HG02870 (cell line): ENCODE data around the gene FBLN2.

Experiments used
- ATAC-seq: cut with Tn5 transposase; IDR thresholded peaks from one replicate; pipeline ENCODE4 v1.9.1; 2021; ENCODE audit warnings: mild to moderate bottlenecking, moderate library complexity; ENCODE audit not compliant: unreplicated experiment

FBLN2 gene

GRCh38 chr3:13636874-13637273, 87.9 kb downstream of the FBLN2 start:
- no peak for ATAC-seq

- no peak for ATAC-seq
Measured at GRCh38 chr3:13637311-13637891, 88.5 kb downstream of the FBLN2 start.

DNA sequence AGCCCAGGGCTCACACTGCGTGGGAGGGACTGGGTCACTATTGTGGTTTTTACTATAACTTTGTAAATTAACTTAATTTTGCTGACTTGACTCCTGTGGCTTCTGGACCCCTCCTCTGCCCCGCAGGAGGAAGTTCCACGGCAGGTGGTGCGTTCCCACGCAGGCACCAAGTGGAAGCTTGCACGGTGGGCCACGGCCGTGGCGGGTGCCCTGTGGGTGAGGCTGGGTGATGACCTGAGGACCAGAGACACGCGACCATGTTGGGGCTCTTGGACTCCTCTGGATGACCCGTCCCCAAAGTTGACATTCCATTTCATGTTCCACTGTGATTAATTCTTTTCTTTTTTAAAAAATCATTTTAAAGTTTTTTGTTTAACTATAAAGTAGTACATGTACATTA, 89.0 kb downstream of the FBLN2 start:
- ATAC-seq, result no peak

GRCh38 chr3:13638927-13639326, 90.0 kb downstream of the FBLN2 start:
- ATAC-seq, result no peak

- ATAC-seq, result no peak
Measured at GRCh38 chr3:13642597-13642996, 93.7 kb downstream of the FBLN2 start.

GRCh38 chr3:13644341-13645117, 95.6 kb downstream of the FBLN2 start:
- ATAC-seq, result no peak

DNA sequence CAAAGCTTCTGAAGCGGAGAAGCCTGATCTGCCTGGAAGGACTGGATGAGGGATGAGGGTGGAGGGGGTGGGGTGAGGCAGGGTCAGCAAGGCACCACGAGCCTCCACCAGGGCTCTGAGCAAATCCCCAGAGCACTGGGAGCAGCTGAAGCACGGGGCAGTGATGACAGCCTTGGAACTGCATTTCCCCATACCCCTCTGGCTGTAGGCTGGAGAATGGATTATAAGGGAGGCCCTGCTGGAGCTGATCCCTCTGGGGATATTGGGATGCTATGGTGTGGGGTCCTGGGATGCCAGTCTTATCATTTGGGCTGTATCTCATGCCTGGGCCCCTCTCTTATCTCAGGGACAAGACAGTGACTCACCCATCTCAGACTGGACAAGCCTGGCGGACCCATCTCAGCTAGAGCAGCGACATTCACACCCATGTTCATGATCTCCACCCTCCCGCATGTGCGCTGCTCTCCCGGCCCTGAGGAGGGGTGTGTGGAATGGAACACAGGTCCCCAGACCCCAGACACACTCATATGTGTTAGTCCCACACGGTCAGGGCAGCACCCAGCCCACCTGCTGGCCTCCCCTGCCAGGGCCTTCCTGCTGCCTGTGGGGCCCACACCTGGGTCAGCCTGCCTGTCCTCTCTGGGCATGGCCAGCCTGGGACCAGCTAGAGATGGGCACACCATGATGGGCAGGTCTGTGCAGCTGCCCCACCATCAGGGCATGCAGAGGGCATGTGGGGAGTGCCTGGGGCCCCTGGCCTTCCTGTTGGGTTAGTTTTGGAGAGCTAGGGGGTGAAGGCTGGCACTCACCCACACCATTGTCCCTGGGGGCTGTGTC, 97.1 kb downstream of the FBLN2 start:
- no peak for ATAC-seq

DNA sequence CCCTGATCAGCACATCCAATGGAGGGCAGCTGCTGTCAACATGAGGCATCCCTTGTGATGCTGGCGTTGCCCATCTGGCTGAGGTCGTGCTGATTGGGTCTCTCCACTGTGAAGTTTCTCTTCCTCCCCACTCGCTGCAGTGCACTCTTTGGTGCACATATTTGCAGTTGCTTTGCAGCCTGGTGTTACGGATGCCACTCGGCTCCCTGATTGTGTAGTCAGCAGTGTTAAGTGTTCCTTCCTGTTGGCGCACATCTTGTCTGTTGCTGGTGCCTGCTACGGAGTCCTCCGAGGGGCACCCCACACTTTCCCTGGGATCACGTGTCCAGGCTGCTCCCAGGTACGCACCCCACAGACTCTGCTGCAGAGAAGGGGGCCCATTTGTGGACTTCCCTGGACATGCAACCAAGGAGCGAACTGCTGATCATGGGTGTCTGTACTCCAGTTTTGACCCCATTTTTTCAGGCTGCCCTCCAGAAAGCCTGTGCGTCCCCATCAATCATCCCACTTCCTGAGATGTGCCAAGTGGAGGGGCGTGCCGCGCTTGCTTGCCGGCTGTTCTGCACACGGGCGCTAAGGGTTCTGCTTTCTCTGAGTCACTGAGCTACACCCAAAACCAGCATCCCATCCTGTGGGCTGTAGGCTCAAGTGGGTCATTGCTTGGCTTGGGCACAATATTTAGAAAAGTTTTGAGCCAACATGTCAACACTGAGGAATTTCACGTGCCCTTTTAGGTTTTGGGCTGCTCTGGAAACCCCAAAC, 98.6 kb downstream of the FBLN2 start:
- no peak for ATAC-seq

- no peak for ATAC-seq
Measured at GRCh38 chr3:13648060-13649001, 99.4 kb downstream of the FBLN2 start.

DNA sequence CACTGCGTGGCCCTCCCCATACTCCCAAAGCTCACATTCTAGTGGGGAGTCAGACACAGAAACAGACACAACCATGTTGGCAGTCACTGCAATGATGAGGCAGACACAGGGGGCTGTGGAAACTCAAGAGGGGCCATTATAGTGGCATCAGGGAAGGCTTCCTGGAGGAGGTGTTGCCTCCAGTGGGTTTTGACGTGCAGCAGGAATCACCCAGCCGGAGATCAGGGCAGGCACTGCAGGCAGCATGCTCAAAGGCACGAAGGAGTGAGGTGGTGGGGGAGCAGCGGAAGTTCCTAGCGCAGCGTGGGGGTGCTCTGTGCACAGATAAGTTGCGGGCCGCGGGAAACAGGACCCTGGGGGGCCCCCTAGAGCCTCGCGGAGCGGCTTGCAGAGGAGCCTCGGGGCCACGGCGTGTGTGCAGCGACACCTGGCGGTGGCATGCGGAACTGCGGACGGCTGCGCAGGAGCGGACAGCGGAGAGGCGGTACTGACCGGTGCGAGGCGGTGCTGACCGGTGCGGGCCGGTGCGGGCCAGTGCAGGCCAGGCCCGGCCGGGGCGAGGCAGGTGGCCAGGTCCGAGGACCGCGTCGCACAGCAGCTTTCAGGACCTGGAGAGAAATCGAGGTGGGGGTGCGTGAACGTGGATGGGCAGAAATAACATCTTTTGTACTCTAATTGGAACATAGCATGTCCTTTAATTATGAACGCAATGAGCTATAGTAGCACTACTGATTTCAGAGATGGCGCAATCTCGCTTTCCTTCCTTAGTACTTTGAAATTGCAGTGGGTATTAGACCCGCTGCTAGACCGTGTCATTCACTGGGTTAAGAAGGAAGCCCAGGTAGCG, 101.5 kb downstream of the FBLN2 start:
- no peak for ATAC-seq

DNA sequence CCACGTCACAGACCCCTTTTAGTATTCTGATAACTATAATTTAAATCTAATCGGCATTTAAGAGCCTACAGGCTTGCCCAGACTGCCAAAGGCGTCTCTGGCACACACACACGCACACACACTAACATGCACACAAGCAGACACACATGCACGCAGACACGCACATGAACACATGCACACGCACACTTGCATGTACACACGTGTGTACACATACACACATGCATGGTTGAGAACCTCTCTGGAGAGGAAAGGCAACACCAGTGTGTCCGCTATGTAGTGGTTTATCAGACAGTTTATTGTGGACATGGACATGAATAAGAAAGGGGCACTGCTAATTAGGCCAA, 102.1 kb downstream of the FBLN2 start:
- ATAC-seq, result no peak

DNA sequence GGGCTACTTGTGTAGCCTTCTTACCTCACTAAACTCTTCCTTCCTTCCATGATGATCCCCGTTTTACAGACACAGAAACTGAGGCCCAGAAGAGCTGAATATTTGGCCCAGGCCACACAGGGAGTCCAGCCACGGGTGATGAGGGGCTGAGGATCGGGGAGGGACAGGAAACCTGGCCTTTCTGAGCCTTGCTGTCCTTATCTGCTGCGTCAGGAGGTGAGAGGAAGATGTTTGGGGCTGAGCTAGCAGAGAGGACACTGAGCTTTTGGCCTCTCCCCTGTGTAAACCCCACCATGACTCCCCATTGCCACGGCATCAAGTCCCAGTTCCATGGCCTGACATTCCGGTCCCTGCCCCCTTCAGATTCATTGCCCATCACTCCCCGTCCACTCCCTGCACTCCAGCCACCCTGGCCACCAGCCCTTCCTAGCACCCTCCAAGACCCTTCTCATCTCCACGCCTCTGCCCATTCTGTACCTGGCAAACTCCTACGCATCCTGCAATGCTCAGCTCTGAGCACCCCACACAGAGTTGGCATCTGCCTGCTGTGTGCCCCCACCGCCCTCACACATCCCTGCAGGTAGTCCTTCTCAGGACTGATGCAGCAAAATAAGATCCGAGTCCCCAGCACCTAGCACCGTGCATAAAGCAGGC, 103.0 kb downstream of the FBLN2 start:
- no peak for ATAC-seq

DNA sequence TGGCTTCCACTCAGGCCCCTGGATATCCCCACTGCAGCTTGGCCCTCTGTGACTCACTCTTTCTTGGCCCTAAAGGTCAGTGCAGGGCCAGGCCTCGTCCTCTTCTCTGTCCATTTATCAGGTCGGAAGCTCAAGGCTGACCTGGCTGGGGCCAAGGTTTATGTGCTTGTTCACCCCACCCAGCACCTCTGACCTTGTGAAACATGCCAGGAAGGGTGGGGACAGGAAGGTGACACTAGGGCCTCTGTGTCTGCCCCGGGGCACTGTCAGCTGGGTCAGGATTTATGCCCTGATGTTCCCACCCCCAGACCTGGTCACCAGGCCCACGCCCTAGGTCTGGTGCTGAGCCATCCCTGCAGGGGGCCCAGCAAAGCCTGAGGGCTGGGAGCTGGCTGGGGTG, 103.8 kb downstream of the FBLN2 start:
- ATAC-seq, result no peak

DNA sequence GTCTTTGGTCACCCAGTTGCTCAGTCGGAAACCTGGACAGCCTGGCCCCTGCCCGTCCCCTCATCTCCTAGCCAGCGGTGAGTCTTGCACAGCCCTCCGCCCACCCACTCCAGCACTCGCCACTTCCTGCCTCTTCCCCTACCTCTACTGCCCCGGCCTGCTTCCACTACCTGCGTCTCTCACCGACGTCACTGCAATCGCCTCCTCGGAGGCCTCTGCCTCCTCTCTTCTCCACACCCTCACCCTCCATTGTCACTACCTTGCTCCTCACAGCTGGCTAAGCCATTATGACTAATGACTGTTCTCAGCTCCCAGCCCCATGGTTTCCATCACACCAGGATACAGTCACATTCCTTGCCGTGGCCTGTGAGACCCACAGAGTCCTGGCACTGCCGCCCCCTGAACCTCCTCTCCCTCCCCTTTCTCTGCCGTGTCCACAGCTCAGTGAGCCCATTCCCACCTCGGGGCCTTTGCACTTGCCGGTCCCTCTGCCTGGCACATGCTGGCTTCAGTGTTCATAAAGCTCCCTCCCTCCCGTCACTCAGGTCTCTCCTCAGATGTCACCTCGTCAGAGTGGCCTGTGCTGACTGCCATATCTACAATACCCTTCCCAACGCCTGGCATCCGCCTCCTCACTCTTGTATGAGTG, 104.8 kb downstream of the FBLN2 start:
- ATAC-seq, result no peak

GRCh38 chr3:13654330-13655060, 105.6 kb downstream of the FBLN2 start:
- no peak for ATAC-seq

- ATAC-seq, result no peak
Measured at GRCh38 chr3:13655061-13655913, 106.4 kb downstream of the FBLN2 start.
